ENCODE measurements around the gene SRRM1.
A peak's percentile ranks its signal among the peaks of the same experiment; 100 is the strongest.
"Not testable (repeated sequence)": the region's sequence is repeated elsewhere in the genome, so short reads cannot be mapped to it uniquely, and the experiment has no call there.

Gene SRRM1

GRCh38 chr1:24696041-24696755 is 53.1 kb downstream of the SRRM1 start:
- no peak for DNase-seq

- DNase-seq, result no peak
Observed at GRCh38 chr1:24696756-24697330, 53.7 kb downstream of the SRRM1 start.

GRCh38 chr1:24697453-24698001 is 54.4 kb downstream of the SRRM1 start:
- not testable (repeated sequence) for DNase-seq

DNA sequence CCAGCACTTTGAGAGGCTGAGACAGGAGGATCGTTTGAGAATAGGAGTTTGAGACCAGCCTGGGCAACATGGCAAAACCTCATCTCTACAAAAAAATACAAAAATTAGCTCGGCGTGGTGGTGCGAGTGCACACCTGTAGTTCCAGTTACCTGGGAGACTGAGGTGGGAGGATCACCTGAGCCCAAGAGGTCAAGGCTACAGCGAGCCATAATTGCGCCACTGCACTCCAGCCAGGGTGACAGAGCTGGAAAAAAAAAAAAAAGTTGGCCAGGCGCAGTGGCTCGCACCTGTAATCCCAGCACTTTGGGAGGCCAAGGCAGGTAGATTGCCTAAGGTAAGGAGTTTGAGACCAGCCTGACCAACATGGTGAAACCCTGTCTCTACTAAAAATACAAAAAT is 55.2 kb downstream of the SRRM1 start:
- DNase-seq, result not testable (repeated sequence)

DNA sequence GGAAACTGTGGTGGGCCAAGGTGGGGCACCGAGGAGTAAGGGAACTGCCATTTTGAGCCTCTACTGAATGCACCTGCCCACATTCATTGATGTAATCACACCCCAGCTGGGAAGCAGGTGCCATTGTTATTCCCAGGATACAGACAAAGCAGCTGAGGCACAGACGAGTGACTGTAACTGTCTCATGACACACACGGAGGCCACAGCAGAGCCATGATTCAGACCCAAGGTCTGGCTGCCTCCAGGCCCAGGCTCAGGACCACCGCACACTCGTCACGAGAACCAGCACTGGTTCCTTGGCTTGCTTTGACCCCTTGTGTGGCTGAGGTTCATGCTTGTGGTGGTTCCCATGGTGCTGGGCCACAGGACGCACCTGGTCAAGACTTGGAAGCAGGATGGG is 56.5 kb downstream of the SRRM1 start:
- peak; percentile 48 to 69 for DNase-seq

DNA sequence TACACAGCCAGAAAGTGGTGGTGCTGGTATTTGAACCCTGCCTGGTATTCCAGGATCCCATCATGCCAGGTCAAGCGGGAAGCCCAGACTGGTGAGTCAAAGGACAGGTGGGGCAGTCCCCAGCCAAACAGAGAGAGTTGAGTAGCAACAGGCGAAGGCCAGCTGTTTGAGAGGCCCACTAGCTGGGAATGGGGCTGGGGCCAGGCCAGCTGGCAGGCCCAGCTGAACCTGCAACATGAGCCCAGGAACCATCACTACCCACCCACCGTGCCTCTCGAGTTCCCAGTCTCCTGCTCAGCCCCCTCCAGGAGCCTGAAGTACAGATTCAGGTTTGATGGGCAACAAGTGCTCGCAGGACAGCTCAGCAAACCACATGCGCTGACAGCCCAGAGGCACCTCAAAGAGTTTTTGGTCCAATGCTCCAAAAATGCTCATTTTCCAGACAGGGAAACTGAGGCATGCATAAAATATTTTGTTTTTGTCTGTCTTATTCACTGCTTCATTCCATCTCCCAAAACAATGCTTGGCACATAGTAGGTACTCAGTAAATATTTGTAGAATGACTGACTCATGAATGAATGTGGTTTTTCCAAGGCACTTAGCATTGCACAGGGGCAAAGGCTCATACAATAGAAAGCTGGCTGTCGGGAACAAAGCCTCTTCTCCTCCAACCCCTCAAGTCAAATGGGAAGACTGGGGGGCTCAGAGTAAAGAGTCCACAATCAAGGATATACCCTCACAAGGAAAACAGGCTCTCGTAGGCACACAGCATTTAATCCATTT is 59.6 kb downstream of the SRRM1 start:
- peak; percentile 87 to 89 for DNase-seq

DNA sequence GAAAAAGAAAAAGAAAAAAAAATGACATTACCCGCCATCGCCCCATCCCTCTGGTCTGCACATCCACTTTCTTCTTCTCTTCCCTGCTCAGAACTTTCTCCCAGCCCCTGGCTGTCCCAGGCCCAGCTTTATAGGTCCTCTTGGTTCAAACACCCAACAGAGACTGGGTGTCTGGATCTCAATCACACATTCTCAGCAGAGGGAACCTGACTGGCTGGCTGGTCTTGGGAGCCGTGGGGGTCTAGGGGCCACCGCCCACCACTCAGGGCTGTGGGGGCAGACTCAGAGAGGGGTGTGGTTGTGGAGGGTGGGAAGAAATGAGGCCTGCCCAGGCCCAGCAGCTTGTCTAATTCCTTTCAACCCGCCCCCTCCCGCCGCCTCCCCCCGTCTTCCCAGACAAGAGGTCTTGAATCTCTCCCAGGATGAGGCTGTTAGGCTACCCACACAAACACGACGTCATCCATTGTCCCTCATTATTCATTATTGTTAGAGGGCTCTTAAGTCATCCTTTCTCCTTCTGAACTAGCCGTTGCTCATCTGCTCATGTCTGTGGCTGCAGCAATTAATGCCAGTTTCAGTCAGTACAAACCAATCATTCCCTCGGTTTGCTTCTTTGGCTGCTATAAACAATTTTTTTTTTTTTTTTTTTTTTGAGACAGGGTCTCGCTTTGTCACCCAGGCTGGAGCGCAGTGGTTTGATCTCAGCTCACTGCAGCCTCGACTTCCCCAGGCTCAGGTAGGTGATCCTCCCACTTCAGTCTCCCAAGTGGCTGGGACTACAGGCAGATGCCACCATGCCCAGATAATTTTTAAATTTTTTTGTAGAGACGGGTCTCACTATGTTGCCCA is 61.5 kb downstream of the SRRM1 start:
- DNase-seq, result peak; percentile 22 to 39

- DNase-seq, result peak; percentile 93 to 94
Observed at GRCh38 chr1:24705260-24706073, 62.4 kb downstream of the SRRM1 start.

- not testable (repeated sequence) for DNase-seq
Observed at GRCh38 chr1:24706074-24706389, 62.9 kb downstream of the SRRM1 start.

- no peak for DNase-seq
Observed at GRCh38 chr1:24707687-24708086, 64.6 kb downstream of the SRRM1 start.

- DNase-seq, result no peak
Observed at GRCh38 chr1:24708938-24709337, 65.8 kb downstream of the SRRM1 start.

GRCh38 chr1:24709791-24710441 is 66.8 kb downstream of the SRRM1 start:
- DNase-seq, result no peak

DNA sequence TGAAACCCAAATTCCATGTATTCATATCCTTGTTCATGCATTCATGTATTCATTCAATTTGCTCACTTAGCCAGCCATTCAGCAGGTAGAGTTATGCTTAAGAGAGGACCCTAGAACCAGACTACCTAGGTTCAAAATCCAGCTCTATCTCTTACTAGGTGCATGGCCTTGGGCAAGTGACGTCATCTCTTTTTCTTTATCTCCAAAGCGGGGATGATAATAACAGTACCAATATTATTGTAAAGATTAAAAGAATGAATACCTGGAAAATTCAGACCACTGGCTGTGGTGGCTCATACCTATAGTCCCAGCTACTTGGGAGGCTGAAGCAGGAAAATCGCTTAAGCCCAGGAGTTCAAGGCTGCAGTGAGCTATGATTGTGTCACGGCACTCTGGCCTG is 68.2 kb downstream of the SRRM1 start:
- DNase-seq, result no peak

- no peak for DNase-seq
Observed at GRCh38 chr1:24713176-24713575, 70.1 kb downstream of the SRRM1 start.

DNA sequence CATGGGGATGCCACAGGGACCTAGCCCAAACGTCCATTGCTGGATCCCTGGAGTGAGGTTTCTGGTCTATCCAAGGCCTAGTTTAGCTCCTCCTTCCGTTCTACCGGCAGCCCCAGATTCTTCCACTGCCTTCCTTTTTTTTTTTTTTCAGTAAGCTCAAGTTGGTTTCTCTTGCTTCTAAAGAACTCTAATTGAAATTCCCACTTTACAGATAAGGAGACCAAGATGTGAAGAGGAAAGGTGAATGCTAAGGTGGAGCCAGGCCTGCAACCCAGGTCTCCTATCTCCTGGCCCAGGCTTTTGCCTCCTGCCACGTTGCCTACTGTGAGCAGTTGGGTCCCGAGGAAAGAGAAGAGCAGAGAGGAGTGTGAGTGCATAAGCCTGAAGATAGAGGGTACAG is 70.6 kb downstream of the SRRM1 start:
- no peak for DNase-seq

- DNase-seq, result no peak
Observed at GRCh38 chr1:24714859-24715520, 71.9 kb downstream of the SRRM1 start.

DNA sequence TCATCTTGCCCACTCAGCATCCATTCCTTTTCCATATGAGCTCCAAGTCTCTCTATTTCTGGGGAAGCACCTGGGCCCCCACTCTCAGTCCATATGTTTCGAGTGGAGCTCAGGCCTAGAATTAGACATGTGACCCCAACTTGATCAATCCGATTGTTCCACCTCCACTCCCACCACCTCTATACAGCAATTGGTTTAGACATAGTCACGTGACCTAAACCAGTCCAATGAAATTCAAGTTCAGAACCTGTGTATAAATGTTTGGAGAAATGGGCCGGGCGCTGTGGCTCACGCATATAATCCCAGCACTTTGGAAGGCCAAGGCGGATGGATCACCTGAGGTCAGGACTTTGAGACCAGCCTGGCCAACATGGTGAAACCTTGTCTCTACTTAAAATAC is 72.6 kb downstream of the SRRM1 start:
- no peak for DNase-seq

- DNase-seq, result no peak
Observed at GRCh38 chr1:24717887-24718650, 75.0 kb downstream of the SRRM1 start.

GRCh38 chr1:24720152-24720551 is 77.0 kb downstream of the SRRM1 start:
- DNase-seq, result no peak

DNA sequence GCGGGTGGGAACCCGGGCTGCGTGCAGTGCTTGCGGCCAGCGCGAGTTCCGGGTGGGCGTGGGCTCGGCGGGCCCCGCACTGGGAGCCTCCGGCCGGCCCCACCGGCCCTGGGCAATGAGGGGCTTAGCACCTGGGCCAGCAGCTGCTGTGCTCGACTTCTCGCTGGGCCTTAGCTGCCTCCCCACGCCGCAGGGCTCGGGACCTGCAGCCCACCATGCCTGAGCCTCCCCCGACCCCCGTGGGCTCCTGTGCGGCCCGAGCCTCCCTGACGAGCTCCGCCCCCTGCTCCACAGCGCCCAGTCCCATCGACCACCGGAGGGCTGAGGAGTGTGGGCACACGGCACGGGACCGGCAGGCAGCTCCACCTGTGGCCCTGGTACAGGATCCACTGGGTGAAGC is 78.4 kb downstream of the SRRM1 start:
- no peak for DNase-seq
